ENCODE measurements around the gene DAZAP1. TPM values are rescaled to one million over a fixed set of nuclear protein-coding genes. Genes with fewer than 3 reads are reported as not detected.

Gene DAZAP1
- total RNA-seq, 2 experiments from 2014 or later, result 226 to 242 TPM

DNA sequence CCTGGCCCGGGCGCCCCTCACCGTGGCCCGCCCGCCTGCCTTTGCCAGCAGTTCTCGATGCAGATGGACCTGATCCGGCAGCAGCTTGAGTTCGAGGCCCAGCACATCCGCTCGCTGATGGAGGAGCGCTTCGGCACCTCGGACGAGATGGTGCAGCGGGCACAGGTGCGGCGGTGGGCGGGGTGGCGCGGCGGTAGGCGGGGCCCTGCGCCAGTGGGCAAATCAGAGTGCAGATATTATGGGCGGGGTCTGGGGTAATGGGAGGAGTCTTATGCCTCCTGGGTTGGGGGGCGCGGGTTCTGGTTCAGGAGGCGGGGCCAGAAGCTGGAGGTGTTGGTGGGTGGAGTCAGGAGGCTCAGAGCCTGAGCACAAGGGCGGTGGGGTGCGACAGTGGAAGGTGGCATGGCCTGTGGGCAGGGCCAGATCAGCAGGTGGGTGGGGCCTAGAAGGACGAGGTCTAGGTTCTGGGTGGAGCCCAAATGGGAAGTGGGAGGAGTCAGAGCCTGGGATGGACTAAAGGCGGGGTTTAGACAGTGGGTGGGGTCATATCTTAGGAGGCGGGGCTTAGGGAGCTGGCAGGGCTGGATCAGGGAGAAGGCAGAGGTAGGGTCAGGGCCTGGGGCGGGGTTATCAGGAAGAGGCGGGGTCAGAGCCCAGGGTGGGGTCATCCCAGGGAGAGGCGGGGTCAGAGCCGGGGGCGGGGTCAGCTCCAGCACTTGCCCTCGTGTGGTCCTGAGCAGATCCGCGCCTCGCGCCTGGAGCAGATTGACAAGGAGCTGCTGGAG lies 48.1 kb downstream of the DAZAP1 start:
- Mint-ChIP-seq H3K4me3 (no peak overlapping the region), H3K27me3 (peaks cover 54% of the 10 kb centered on the region), H3K27ac (peak overlapping the region; percentile 8), H3K9me3 (no peaks in the 10 kb centered on the region), H3K4me1 (ENCODE audit: low read depth) (peaks cover 25% of the 10 kb centered on the region), H3K36me3 (no peaks in the 10 kb centered on the region)
- CTCF ChIA-PET, result interaction anchor here (0.6 to 2.4 kb wide), 6 partner anchors 10 to 555 kb away, joined by 3 to 14 read pairs (median 3); no protein-coding TSS in a partner anchor
- peak; percentile 79 for DNase-seq
- intact Hi-C loops (cut with micrococcal nuclease), result loop anchor here (5.0 to 10.0 kb wide), 2 partner anchors 37 to 309 kb away; partner anchors contain the start of genes PCSK4 and REEP6
- POLR2A ChIA-PET, result interaction anchor here (1.7 kb wide), 1 partner anchor 16 kb away, joined by 7 read pairs; no protein-coding TSS in a partner anchor

- ChIA-PET CTCF (interaction anchor here (0.6 to 1.2 kb wide), 3 partner anchors 11 to 370 kb away, joined by 3 to 7 read pairs (median 3); no protein-coding TSS in a partner anchor), POLR2A (interaction anchor here (1.7 kb wide), 1 partner anchor 16 kb away, joined by 7 read pairs; no protein-coding TSS in a partner anchor)
- no peaks in the 10 kb centered on the region for H3K36me3 Mint-ChIP-seq
- H3K27ac Mint-ChIP-seq, result no peak overlapping the region
- H3K4me1 Mint-ChIP-seq (ENCODE audit: low read depth), result peaks cover 23% of the 10 kb centered on the region
- no peaks in the 10 kb centered on the region for H3K9me3 Mint-ChIP-seq
- peaks cover 46% of the 10 kb centered on the region for H3K27me3 Mint-ChIP-seq
- intact Hi-C loops (cut with micrococcal nuclease), result loop anchor here (5.0 to 10.0 kb wide), 2 partner anchors 36 to 308 kb away; partner anchors contain the start of genes PCSK4 and REEP6
- DNase-seq, result no peak
- H3K4me3 Mint-ChIP-seq, result no peak overlapping the region
Observed at GRCh38 chr19:1456121-1456900, 48.9 kb downstream of the DAZAP1 start.

GRCh38 chr19:1457031-1457739 lies 49.8 kb downstream of the DAZAP1 start:
- Mint-ChIP-seq H3K4me3 (no peak overlapping the region), H3K36me3 (no peaks in the 10 kb centered on the region), H3K4me1 (ENCODE audit: low read depth) (peaks cover 23% of the 10 kb centered on the region), H3K27ac (no peak overlapping the region), H3K27me3 (peaks cover 40% of the 10 kb centered on the region), H3K9me3 (no peaks in the 10 kb centered on the region)
- intact Hi-C loops (cut with micrococcal nuclease), result loop anchor here (5.0 to 10.0 kb wide), 2 partner anchors 35 to 308 kb away; partner anchors contain the start of genes PCSK4 and REEP6
- no peak for DNase-seq
- CTCF ChIA-PET, result interaction anchor here (1.5 kb wide), 1 partner anchor 13 kb away, joined by 9 read pairs; no protein-coding TSS in a partner anchor
- POLR2A ChIA-PET, result no interaction called here

DNA sequence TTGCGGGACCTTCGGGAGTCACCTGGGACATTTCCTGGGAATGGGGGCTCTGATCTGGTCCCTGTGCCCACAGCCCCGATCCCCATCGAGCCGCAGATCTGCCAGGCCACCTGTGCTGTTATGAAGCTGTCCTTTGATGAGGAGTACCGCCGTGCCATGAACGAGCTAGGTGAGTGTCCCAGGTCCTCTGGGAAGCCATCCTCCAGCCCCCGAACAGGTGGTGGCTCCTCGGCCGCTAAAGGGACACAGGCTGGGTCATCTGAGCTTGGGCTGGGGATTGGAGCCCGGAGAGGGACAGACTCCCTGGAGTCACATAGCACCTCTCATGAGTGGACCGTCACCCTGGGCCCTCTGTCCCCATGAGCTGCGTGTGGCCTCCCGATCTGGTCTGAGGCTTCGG lies 50.5 kb downstream of the DAZAP1 start:
- peaks cover 33% of the 10 kb centered on the region for H3K27me3 Mint-ChIP-seq
- H3K27ac Mint-ChIP-seq, result no peak overlapping the region
- no peak overlapping the region for H3K4me3 Mint-ChIP-seq
- ChIA-PET POLR2A (no interaction called here), CTCF (interaction anchor here (1.4 to 1.5 kb wide), 2 partner anchors 10 to 13 kb away, joined by 3 to 9 read pairs; no protein-coding TSS in a partner anchor)
- no peak for DNase-seq
- no peaks in the 10 kb centered on the region for H3K36me3 Mint-ChIP-seq
- intact Hi-C loops (cut with micrococcal nuclease), result loop anchor here (5.0 to 10.0 kb wide), 2 partner anchors 34 to 307 kb away; partner anchors contain the start of genes PCSK4 and REEP6
- no peaks in the 10 kb centered on the region for H3K9me3 Mint-ChIP-seq
- peaks cover 23% of the 10 kb centered on the region for H3K4me1 Mint-ChIP-seq (ENCODE audit: low read depth)

DNA sequence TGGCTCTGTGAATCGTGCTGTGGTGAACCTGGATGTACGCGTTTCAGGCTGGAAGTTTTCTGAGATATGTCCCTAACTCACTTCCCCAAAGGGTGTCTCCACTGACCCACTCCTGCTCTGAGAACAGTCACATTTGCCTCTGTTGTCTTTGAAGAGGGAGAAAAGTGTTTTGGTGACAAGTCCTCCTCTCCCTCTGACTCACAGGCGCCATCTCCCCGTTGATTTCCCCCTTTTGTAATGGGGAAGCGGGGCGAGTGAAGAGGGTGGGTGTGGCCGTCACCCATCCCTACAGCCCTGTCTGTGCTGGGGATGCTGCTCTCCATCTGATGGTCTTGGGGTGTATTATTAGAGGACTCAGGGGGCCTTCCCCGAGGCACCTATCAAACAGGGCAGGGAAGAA lies 52.1 kb downstream of the DAZAP1 start:
- POLR2A ChIA-PET, result no interaction called here
- Mint-ChIP-seq H3K4me1 (ENCODE audit: low read depth) (peaks cover 20% of the 10 kb centered on the region), H3K9me3 (no peaks in the 10 kb centered on the region), H3K27ac (no peak overlapping the region), H3K4me3 (no peak overlapping the region), H3K27me3 (peaks cover 27% of the 10 kb centered on the region), H3K36me3 (no peaks in the 10 kb centered on the region)
- no peak for DNase-seq
- CTCF ChIA-PET, result interaction anchor here (1.4 kb wide), 1 partner anchor 8 kb away, joined by 3 read pairs; no protein-coding TSS in a partner anchor
- intact Hi-C loops (cut with micrococcal nuclease), result loop anchor here (5.0 to 10.0 kb wide), 2 partner anchors 33 to 305 kb away; partner anchors contain the start of genes PCSK4 and REEP6

DNA sequence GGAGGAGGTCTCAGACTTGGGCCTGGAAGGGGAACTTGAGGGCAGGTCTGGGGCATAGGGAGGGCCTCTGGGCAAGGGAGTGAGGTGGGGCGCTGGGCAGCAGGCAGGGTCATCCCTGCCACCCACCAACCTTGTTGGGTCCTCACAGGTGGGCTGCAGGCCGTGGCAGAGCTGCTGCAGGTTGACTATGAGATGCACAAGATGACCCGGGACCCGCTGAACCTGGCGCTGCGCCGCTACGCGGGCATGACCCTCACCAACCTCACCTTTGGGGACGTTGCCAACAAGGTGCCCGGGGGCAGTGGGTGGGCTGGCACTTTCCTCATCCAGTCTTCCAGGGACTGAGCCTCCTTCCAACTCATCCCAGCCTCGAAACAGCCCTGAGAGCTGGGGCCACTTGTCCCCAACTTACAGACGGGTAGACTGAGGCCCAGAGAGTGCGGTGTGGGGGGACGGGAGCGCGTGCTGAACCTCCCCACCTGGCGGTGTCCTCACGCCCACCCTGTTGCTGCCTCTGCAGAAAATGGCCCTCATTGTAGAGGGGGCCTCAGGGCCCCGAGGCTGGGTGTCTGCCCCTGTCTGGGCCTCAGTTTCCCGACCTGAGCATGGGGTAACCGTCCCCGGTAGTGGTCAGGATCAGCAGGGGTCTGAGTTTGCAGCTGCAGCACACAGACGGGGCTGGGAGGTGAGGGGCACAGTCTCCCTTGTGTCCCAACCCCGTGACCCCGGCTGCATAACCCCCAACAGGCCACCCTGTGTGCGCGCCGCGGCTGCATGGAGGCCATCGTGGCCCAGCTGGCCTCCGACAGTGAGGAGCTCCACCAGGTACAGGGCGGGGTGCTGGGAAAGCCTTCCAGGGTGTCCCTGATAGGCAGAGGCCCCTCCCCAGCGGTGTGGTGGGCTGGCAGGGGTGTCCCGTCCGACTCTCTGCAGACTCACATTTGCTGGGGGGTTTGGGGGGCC lies 52.9 kb downstream of the DAZAP1 start:
- H3K4me3 Mint-ChIP-seq, result no peak overlapping the region
- DNase-seq, result no peak
- H3K27me3 Mint-ChIP-seq, result peaks cover 23% of the 10 kb centered on the region
- ChIA-PET CTCF (interaction anchor here (1.0 kb wide), 1 partner anchor 16 kb away, joined by 3 read pairs; no protein-coding TSS in a partner anchor), POLR2A (no interaction called here)
- intact Hi-C loops (cut with micrococcal nuclease), result no loop called here
- peaks cover 16% of the 10 kb centered on the region for H3K4me1 Mint-ChIP-seq (ENCODE audit: low read depth)
- H3K27ac Mint-ChIP-seq, result no peak overlapping the region
- no peaks in the 10 kb centered on the region for H3K9me3 Mint-ChIP-seq
- H3K36me3 Mint-ChIP-seq, result no peaks in the 10 kb centered on the region

DNA sequence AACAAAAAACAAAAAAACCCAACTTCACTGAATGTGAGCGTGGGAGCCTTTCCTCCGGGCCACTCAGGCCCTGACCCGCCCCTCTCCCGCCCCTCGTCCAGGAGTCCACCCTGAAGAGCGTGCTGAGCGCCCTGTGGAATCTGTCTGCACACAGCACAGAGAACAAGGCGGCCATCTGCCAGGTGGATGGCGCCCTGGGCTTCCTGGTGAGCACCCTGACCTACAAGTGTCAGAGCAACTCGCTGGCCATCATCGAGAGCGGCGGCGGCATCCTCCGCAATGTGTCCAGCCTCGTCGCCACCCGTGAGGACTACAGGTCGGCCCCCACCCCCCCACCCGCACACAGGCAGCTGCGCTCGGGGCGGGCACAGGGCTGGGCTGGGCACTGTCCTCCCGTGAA lies 54.5 kb downstream of the DAZAP1 start:
- intact Hi-C loops (cut with micrococcal nuclease), result no loop called here
- DNase-seq, result no peak
- Mint-ChIP-seq H3K4me3 (no peak overlapping the region), H3K4me1 (ENCODE audit: low read depth) (peaks cover 9% of the 10 kb centered on the region), H3K27me3 (peaks cover 19% of the 10 kb centered on the region), H3K27ac (no peak overlapping the region), H3K9me3 (no peaks in the 10 kb centered on the region), H3K36me3 (no peaks in the 10 kb centered on the region)
- CTCF ChIA-PET, result no interaction called here
- POLR2A ChIA-PET, result no interaction called here

- H3K27me3 Mint-ChIP-seq, result peaks cover 8% of the 10 kb centered on the region
- ChIA-PET POLR2A (no interaction called here), CTCF (interaction anchor here (1.0 to 2.5 kb wide), 6 partner anchors 9 to 21 kb away, joined by 3 to 20 read pairs (median 6); no protein-coding TSS in a partner anchor)
- peaks cover 3% of the 10 kb centered on the region for H3K4me1 Mint-ChIP-seq (ENCODE audit: low read depth)
- no peak overlapping the region for H3K27ac Mint-ChIP-seq
- H3K4me3 Mint-ChIP-seq, result no peak overlapping the region
- peak; percentile 47 for DNase-seq
- no peaks in the 10 kb centered on the region for H3K9me3 Mint-ChIP-seq
- H3K36me3 Mint-ChIP-seq, result no peaks in the 10 kb centered on the region
- intact Hi-C loops (cut with micrococcal nuclease), result no loop called here
Observed at GRCh38 chr19:1465191-1466016, 58.0 kb downstream of the DAZAP1 start.

GRCh38 chr19:1466018-1466460 lies 58.7 kb downstream of the DAZAP1 start:
- Mint-ChIP-seq H3K27ac (no peak overlapping the region), H3K4me1 (ENCODE audit: low read depth) (peaks cover 3% of the 10 kb centered on the region), H3K9me3 (no peaks in the 10 kb centered on the region), H3K27me3 (peaks cover 8% of the 10 kb centered on the region), H3K36me3 (no peaks in the 10 kb centered on the region), H3K4me3 (no peak overlapping the region)
- DNase-seq, result no peak
- intact Hi-C loops (cut with micrococcal nuclease), result no loop called here
- POLR2A ChIA-PET, result interaction anchor here (1.4 kb wide), 1 partner anchor 9 kb away, joined by 3 read pairs; no protein-coding TSS in a partner anchor
- CTCF ChIA-PET, result interaction anchor here (1.0 to 2.5 kb wide), 6 partner anchors 9 to 21 kb away, joined by 3 to 20 read pairs (median 6); no protein-coding TSS in a partner anchor

Data from activated CD4-positive, alpha-beta memory T cell treated with anti-CD3 and anti-CD28 coated beads for 36 hours (primary cell).